Smooth muscle cell (in vitro differentiated cells): ENCODE measurements around the gene CTSE. TPM values are rescaled to one million over a fixed set of nuclear protein-coding genes. Genes with fewer than 3 reads are reported as not detected.

Experiments used
- DNase-seq: peaks from one replicate; lab custom pipeline; 2025; ENCODE audit not compliant: unreplicated experiment; lab: John Stamatoyannopoulos, UW
- H2AFZ ChIP-seq: fragments of 200-600 bp; sonication (generic); 2 replicates; pipeline ENCODE4 v1.6.0; 2016; ENCODE audit warnings: antibody characterized with exemption, low read depth, mild to moderate bottlenecking
- H3F3A ChIP-seq: fragments of 200-600 bp; sonication (generic); 2 replicates; pipeline ENCODE4 v1.6.0; 2017; ENCODE audit warnings: antibody characterized with exemption, low read depth
- H3K27ac ChIP-seq: fragments of 200-600 bp; sonication (generic); 2 replicates; pipeline ENCODE4 v1.5.1; 2016; ENCODE audit warnings: low read depth, mild to moderate bottlenecking
- H3K27me3 ChIP-seq: fragments of 200-600 bp; sonication (generic); 2 replicates; pipeline ENCODE4 v1.6.1; 2016; ENCODE audit warnings: low read depth, mild to moderate bottlenecking
- H3K36me3 ChIP-seq: fragments of 200-600 bp; sonication (generic); 2 replicates; pipeline ENCODE4 v1.5.1; 2016; ENCODE audit warnings: low read depth
- H3K4me1 ChIP-seq: fragments of 200-600 bp; sonication (generic); 2 replicates; pipeline ENCODE4 v1.5.1; 2016; ENCODE audit warnings: low read depth
- H3K4me2 ChIP-seq: fragments of 200-600 bp; sonication (generic); 2 replicates; pipeline ENCODE4 v1.6.0; 2016; ENCODE audit warnings: mild to moderate bottlenecking
- H3K4me3 ChIP-seq: fragments of 200-600 bp; sonication (generic); 2 replicates; pipeline ENCODE4 v1.5.1; 2016; ENCODE audit warnings: mild to moderate bottlenecking
- H3K79me2 ChIP-seq: fragments of 200-600 bp; sonication (generic); 2 replicates; pipeline ENCODE4 v1.6.0; 2016; ENCODE audit warnings: low read depth, mild to moderate bottlenecking
- H3K9ac ChIP-seq: fragments of 200-600 bp; sonication (generic); 2 replicates; pipeline ENCODE4 v1.6.0; 2016; ENCODE audit warnings: low read depth
- H3K9me3 ChIP-seq: fragments of 200-600 bp; sonication (generic); replicated peaks from 2 replicates; pipeline ENCODE4 v1.5.1; 2016; ENCODE audit warnings: low read depth
- H4K20me1 ChIP-seq: fragments of 200-600 bp; sonication (generic); 2 replicates; pipeline ENCODE4 v1.6.0; 2016; ENCODE audit warnings: low read depth
- WGBS: methylation state at CpG from one replicate; pipeline ENCODE4 v1.1.7; 2016; ENCODE audit warnings: low lambda C conversion rate; 5-methylcytosine and 5-hydroxymethylcytosine counted together
- polyA plus RNA-seq: library from polyadenylated mRNA; unstranded; fragments of >200 nt; fragmentation: Nextera tagmentation; extraction: Ambion mirVana; gene quantifications from 2 replicates; pipeline ENCODE4 v1.2.1, GENCODE V29; 2016
- total RNA-seq: library from RNA; depleted of rRNA; stranded (reverse); fragments of >200 nt; gene quantifications from 2 replicates; pipeline ENCODE4 v1.2.3, GENCODE V29; 2014
- TF ChIP-seq, protein P1 (sequence below): fragments of 200-600 bp; sonication (generic); IDR thresholded peaks from 2 replicates; pipeline ENCODE4 v1.5.1; 2017; ENCODE audit warnings: borderline replicate concordance, mild to moderate bottlenecking, antibody characterized with exemption; ENCODE audit not compliant: insufficient read depth, poor library complexity, severe bottlenecking

The CTSE gene
- total and polyA plus RNA-seq, 2 experiments from 2014 or later, result not detected

DNA sequence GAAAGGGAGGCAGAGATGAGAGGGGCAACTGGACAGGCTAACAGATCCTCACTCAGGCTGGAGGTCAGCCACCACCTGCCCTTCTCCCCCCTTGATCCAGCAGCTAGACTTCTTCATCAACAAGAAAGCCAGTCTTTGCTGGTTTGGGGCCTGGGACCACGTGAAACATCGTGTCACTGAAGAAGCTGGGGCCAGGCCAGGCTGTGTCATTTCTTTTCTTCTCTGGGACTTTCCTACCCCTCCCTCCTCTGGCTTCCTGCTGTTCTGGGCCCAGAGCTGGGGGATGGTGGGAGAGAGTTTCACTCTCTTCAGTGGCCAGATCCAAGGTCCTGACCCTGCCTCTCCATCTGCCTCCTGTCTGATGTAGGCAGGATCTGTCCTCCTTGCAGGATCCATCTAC lies 62.3 kb downstream of the CTSE start:
- no peak overlapping the region for H3K4me3 ChIP-seq
- no peaks in the 10 kb centered on the region for H3K36me3 ChIP-seq
- 32% methylated on average over 2 of the region's 2 CpGs for WGBS
- no peaks in the 10 kb centered on the region for H4K20me1 ChIP-seq
- TF ChIP-seq, protein P1, sequence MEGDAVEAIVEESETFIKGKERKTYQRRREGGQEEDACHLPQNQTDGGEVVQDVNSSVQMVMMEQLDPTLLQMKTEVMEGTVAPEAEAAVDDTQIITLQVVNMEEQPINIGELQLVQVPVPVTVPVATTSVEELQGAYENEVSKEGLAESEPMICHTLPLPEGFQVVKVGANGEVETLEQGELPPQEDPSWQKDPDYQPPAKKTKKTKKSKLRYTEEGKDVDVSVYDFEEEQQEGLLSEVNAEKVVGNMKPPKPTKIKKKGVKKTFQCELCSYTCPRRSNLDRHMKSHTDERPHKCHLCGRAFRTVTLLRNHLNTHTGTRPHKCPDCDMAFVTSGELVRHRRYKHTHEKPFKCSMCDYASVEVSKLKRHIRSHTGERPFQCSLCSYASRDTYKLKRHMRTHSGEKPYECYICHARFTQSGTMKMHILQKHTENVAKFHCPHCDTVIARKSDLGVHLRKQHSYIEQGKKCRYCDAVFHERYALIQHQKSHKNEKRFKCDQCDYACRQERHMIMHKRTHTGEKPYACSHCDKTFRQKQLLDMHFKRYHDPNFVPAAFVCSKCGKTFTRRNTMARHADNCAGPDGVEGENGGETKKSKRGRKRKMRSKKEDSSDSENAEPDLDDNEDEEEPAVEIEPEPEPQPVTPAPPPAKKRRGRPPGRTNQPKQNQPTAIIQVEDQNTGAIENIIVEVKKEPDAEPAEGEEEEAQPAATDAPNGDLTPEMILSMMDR, result no peak
- H3K27me3 ChIP-seq, result peaks cover 3% of the 10 kb centered on the region
- no peak overlapping the region for H2AFZ ChIP-seq
- no peak overlapping the region for H3K27ac ChIP-seq
- no peak overlapping the region for H3K4me2 ChIP-seq
- peaks cover 6% of the 10 kb centered on the region for H3K4me1 ChIP-seq
- no peaks in the 10 kb centered on the region for H3F3A ChIP-seq
- H3K79me2 ChIP-seq, result no peaks in the 10 kb centered on the region
- no peak for DNase-seq
- H3K9ac ChIP-seq, result no peak overlapping the region
- no peaks in the 10 kb centered on the region for H3K9me3 ChIP-seq

DNA sequence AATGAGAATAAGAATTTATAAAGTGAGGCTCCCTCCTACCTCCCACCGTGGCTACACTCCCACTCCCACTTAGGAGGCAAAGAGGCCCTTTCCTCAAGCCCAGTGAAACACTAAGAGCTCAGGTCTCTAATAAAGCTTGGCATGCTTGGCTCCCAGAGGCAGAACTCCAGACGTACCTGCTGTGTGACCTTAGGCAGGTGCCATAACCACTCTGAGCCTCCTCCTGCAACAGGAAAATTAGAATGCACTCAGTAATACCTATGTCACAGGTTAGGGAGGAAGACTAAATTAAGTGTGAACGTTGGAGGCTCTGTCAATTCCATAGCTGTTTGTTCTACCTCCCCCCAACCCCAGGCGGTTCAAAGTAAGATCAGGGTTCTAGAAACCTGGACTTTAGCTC lies 63.9 kb downstream of the CTSE start:
- no peaks in the 10 kb centered on the region for H3K9me3 ChIP-seq
- H3F3A ChIP-seq, result no peaks in the 10 kb centered on the region
- no peaks in the 10 kb centered on the region for H4K20me1 ChIP-seq
- no peak overlapping the region for H3K27ac ChIP-seq
- no peak overlapping the region for H3K4me3 ChIP-seq
- H3K27me3 ChIP-seq, result peaks cover 10% of the 10 kb centered on the region
- DNase-seq, result no peak
- H3K9ac ChIP-seq, result no peak overlapping the region
- H3K4me2 ChIP-seq, result no peak overlapping the region
- TF ChIP-seq, protein P1, result no peak
- WGBS, result 83% methylated on average over 4 of the region's 4 CpGs
- no peaks in the 10 kb centered on the region for H3K36me3 ChIP-seq
- no peak overlapping the region for H2AFZ ChIP-seq
- no peaks in the 10 kb centered on the region for H3K79me2 ChIP-seq
- peaks cover 5% of the 10 kb centered on the region for H3K4me1 ChIP-seq

Other genes starting within 250 kb of the CTSE start
- gene RAB29, start 248.4 kb downstream of the CTSE start, total RNA-seq, result 1.7 and 4.1 TPM in 2 replicates
- gene RAB29, start 248.4 kb downstream of the CTSE start, polyA plus RNA-seq, result 4.1 and 4.5 TPM in 2 replicates
- gene SLC41A1, start 210.7 kb downstream of the CTSE start, total RNA-seq, result 22.8 and 23.2 TPM in 2 replicates
- gene SLC41A1, start 210.7 kb downstream of the CTSE start, polyA plus RNA-seq, result 17.8 and 22.3 TPM in 2 replicates
- gene PM20D1, start 173.8 kb downstream of the CTSE start, total RNA-seq, result not detected in 2 replicates
- 0.17 TPM in 1 of 2 replicates, not detected in the other for gene PM20D1, start 173.8 kb downstream of the CTSE start, polyA plus RNA-seq
- not detected in 2 replicates for gene SLC26A9, start 80.4 kb downstream of the CTSE start, total RNA-seq
- not detected in 2 replicates for gene SLC26A9, start 80.4 kb downstream of the CTSE start, polyA plus RNA-seq
- 8.0 and 13.0 TPM in 2 replicates for gene RAB7B, start 20.5 kb downstream of the CTSE start, total RNA-seq
- gene RAB7B, start 20.5 kb downstream of the CTSE start, polyA plus RNA-seq, result 11.5 and 13.6 TPM in 2 replicates
- gene RHEX, start 29.3 kb upstream of the CTSE start, total RNA-seq, result not detected in 2 replicates
- gene RHEX, start 29.3 kb upstream of the CTSE start, polyA plus RNA-seq, result not detected in 2 replicates
- gene AVPR1B, start 93.5 kb upstream of the CTSE start, total RNA-seq, result not detected in 2 replicates
- gene AVPR1B, start 93.5 kb upstream of the CTSE start, polyA plus RNA-seq, result not detected in 2 replicates
- gene FAM72A, start 178.9 kb upstream of the CTSE start, total RNA-seq, result 2.9 and 3.1 TPM in 2 replicates
- 3.7 and 4.1 TPM in 2 replicates for gene FAM72A, start 178.9 kb upstream of the CTSE start, polyA plus RNA-seq
- 43.0 and 62.9 TPM in 2 replicates for gene SRGAP2, start 179.6 kb upstream of the CTSE start, total RNA-seq
- 28.0 and 35.0 TPM in 2 replicates for gene SRGAP2, start 179.6 kb upstream of the CTSE start, polyA plus RNA-seq